HG02759 (cell line): ENCODE data around the gene BCAR3.
A peak's percentile ranks its signal among the peaks of the same experiment; 100 is the strongest.
"Not testable (repeated sequence)": the region's sequence is repeated elsewhere in the genome, so short reads cannot be mapped to it uniquely, and the experiment has no call there.

Experiments
- ATAC-seq: cut with Tn5 transposase; IDR thresholded peaks from one replicate; pipeline ENCODE4 v1.9.1; 2021; ENCODE audit warnings: mild to moderate bottlenecking, moderate library complexity; ENCODE audit not compliant: unreplicated experiment

BCAR3 gene

DNA sequence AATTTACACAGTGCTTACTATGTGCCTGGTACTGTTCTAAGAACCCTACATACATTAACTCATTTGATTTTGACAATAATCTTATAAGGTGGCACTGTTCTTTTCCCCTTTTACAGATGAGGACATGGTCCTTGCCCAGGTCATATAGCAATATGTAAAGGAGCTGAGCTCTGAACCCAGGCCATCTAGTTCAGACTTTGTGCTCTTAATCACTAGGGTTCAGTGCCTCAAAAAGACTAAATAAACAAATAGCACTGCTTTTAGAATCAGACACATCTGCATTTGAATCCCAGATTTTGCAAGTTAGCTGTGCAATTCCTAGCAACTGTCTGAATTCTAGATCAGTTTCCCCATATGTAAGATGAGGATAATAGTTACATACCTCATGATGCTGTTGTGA, 8.7 kb upstream of the BCAR3 start:
- no peak for ATAC-seq

DNA sequence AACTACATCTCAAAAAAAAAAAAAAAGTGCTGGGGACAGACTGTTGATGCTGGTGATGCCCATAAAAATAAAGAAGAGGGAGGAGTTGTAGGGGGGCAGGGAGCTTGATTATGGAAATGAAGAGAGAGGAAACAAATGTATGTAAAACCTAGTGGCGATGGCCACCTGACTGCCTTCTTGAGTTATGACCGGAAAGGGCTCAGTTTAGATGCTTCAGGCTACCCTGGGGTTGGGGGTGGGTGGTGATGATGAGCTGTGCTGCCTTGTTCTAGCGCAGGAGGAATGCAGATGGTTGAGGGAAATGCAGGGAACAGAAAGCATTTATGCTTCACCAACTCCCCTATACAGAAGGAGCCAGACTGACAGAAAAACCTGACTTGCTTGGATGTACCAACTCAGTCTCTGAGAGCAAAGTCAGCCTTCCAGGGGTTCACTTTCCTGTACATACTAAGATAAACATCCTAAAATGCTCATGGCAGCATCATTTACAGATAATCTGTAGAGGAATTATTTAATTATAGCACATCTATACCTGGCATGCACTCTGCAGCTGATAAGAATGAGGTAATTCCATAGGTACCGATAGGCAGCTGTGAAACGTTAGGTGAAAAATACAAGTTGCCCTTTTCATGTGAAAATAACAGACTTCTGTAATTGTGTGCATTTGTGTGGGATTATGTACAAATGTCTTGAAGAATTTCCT, 8.0 kb upstream of the BCAR3 start:
- ATAC-seq = no peak

DNA sequence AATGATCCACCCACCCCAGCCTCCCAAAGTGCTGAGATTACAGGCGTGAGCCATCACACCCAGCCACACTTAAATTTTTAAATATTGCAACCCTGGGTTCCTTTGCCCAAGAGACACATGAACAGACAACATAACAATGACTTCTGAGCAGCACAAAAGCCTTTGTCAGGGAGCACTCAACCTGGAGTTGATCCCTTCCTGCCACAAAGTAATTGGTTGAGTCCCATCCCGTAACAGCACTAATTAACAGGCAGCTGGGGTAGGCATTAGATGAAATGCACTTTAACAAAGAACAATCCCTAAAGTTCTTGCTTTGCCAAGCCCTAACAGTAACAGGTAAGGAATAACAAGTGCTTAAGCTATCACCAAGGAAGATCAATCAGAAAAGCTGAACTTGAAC, 5.9 kb upstream of the BCAR3 start:
- ATAC-seq = no peak

DNA sequence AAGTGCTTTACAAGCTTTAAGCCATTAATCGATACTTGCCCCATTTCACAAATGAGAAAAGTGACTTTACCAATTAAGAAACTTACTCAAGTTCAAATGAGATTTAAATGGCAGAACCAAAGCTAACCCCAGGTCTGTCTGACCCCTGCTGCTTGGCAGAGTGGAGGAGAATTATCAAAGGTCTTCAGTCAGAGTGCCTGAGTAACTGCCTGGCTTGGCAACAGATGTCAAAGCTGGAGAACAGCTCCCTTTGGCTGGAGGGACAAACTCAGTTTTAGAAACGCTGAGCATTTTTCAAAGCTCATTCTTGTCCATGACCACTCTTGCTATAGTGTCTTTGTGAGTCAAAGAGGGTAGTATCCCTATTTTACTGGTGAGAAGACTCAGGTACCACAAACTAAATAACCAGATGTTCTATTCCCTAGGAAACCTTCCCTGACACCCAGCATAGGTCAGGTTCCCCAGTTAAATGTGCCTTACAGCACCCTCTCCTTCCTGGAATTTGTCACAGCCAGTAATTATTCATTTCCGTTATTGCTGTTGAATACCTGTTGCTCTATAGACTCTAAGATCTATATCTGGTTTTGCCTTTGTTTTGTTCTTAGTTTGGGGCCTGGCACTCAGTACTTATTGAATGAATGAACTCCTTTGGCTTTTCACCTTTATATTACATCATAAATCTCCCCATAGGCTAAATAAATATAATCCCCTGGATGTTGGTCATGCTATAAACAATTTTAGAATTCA, 5.0 kb upstream of the BCAR3 start:
- ATAC-seq = no peak

DNA sequence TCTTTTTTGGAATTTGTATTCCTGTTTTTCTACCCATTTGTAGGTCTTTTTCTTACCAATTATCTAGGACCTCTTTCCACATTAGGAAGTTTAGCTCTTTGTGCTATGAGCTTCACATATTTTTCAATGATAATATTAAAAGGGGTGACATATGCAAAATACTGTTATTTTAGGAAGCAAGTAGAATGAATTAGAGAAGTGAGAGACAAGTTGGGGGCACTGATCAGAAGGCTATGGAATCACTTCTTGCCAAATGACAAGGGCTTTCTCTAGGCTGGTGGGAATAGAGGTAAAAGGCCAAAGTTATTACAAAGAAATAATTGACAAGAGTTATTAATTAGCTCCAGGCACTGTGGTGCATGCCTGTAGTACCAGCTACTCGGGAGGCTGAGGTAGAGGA, 4.3 kb upstream of the BCAR3 start:
- ATAC-seq = no peak

DNA sequence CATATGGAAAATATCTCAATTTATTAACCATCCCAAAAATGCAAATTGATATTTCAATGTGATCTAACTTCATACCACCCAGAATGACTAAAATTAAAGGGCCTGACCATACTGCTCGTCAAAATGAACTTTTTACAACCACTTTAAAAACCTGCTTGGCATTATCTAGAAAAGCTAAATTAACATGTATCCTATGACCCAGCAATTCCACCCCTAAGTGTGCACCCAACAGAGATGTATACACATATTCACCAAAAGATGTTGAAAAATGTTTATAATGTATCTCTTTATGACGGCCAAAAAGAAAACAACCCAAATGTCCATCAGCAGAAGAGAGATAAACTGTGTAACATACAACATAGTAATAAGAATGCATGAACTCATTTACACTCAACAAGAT, 1.6 kb upstream of the BCAR3 start:
- no peak for ATAC-seq

DNA sequence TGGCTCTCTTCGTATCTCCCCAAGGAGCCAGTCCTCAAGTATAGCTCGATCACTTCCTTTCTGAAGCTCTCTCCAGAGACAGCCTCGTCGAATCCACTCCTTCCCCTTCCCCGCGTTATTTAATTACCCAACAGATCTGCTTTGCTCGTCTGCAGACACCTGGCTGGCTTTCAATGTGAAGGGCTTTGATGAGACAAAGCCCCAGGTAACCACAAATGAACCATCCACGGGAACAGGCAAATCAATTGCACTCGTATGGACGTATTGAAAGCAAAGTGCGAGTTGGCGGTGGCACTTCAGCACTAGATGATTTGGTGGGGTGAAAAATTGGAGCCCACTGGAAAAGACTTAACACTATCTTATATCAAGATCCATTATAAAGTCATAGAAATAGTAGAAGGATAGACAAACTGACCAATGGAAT, 364 bp upstream of the BCAR3 start:
- ATAC-seq = no peak

DNA sequence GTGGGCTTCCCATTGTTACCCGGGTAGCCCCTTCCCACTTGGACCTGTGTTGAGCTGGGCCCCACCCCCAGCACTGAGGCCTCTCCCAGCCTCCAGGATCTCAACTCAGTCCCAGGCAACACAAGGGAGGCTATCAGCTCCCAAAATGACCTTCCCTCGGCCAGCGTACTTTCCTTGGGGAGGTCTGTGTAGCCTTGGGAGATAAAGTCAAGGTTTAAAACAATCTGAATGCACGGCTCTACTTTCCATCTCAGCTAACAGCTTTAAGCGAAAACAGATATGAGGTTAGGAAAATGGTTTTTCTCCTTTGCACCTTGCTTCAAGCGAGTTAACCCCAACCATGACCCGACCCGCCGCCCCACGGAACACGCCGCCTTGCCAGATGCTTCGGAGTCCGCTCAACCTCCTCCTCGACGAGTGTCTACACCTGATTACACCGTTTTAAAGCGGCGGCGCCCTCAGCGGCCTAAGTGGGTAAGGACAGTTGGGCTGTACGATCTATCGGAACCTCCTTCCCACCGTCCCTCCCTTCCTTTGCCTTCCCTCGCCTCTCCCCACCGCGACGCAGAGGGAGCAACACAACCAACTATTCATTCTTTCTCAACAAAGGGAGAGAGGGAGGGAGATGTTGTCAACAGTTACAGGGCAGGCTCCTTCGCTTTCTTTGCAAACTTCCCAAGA, 1.1 kb downstream of the BCAR3 start:
- peak; percentile 68 for ATAC-seq

DNA sequence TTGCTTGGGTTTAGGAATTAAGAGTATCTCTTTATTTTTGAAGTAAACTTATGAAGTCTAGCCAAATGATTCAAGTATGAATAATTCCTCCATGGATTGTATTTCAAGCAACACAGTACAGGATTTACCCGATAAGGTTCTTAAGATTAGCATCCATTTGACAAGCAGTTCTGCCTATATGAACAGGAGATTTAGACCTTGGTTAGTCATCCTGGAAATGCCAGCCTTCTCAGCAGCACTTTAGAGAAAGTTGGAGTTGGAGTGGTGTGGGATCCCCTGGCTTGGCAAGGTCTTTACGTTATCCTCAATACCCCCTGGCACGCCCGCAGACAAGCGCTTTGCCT, 1.6 kb downstream of the BCAR3 start:
- ATAC-seq = no peak

DNA sequence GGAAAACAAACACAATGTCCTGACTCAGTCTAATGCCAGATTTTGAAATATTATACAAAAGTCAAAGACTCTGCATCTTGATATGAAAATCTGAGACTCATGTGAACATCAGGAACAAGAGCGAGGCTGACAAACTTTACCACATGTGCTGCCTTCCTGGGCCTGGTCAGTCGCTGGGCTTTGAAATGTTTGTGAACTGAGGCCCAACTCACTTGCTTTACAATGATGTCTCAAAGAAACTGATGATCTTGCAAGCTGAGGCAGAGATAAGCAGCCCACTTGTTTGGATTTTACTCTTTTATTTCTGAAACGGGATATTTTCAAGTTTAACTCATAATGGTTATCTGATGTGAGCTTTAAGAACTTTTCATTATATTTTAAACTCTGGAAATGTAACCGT, 2.1 kb downstream of the BCAR3 start:
- ATAC-seq = no peak

DNA sequence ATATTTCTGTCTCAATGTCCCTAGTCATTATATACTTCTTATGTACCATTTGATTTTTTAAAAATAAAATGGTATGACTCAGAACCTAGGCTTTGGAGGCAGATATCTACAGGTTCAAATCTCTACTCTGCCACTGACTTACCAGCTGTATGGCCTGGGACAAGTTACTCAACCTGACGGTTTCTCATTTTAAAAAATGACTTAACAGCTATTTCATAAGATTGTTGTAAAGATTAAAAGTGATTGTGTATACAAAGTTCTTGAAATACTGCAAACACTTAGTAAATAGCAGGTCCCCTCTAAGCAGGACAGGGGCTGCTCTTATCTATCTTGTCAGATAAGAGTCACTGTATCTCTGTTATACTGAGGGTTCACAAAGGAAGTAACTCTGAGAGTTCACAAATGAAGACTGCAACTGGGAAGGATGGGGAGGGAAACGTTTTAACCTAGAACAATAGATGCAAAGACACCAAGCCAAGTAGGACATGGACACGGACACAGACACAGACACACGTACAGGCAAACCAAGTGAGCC, 2.6 kb downstream of the BCAR3 start:
- ATAC-seq = no peak

DNA sequence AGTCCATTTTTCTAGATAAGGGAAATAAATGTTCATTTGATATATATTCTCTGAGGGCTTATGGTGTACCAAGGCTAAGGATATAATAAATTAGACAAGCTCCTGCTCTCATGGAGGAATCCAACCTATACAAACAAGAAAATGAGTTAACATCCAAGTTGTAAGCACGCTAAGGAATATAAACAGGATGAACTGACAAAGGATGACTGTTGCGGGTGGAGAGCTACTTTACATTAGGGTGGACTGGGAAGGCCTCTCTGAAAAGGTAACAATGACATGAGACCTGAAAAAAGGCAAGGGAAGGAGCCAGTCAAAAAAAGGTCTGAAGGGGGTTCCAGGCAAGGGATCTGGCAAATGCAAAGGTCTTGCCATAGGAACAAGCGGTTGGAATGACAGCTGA, 3.1 kb downstream of the BCAR3 start:
- no peak for ATAC-seq

DNA sequence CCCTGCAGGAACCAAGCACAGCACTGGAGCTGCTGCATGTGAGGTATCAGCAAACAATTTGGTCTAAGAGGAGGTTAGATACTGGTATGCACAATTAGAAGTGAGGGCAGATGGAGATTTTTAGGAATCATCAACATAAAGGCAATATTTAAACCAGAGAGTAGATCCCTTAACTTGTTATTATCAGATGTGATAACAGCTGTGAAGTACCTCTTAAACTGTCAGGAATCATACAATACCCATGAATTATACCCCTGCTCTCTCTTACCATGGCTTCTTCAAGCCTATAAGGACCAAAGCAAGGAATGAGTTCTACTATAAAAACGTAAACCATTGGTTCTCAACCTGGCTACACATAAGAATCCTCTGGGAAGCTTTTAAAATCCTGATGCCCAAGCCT, 3.9 kb downstream of the BCAR3 start:
- ATAC-seq = no peak

DNA sequence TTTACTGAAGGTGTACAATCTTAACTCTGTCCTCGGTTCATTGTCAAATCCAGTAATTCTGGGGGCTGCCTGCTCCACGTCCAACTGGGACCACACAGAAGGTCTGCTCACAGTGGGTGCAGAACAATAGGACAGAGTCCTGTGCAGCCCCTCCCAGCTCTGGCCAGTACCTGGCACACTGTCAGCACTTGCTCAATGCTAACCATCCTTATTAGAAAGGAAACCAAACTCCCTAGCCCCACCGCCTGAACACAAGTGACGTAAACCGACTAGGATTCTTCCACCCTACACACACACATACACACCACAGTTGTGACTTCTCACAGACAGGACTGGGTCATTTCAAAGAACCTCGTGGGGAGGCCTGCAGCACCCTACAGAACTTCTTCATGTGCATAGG, 5.2 kb downstream of the BCAR3 start:
- no peak for ATAC-seq

DNA sequence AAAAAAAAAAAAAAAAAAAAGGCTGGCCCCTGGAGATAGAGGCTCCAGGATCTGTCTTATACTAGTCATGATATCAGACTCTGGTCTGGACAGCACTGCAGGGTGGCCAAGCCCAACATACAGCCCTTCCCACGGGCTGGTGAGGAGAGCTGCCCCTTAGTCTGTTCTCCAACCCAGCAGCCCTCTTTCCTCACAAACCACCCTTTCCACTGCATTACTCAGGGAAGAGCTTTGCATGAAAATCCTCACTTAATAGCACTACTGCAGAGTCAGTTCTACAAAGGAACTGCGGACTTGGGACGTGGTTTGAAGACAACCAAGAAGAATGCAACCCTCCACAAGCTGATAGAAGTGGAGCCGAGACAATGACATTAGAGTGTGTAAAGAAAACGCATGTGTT, 5.7 kb downstream of the BCAR3 start:
- ATAC-seq = no peak

DNA sequence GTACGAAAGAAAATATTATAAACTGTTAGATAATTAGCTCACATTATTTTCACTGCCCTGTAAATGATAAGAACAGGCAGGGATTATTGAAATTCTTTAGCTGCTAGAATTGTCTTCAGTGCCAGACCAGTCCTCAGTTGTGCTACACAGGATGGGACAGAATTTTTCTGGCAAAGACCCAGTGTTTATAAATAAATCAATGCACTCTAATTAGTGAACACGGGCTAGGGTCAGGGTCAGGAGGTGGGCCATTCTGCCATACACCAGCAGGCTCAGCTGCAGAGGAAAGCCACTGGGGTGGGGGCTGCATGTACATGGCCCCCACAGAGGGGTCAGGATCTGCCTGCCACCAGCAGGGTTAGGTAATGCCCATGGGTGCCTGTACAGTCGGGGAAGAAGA, 6.4 kb downstream of the BCAR3 start:
- no peak for ATAC-seq

DNA sequence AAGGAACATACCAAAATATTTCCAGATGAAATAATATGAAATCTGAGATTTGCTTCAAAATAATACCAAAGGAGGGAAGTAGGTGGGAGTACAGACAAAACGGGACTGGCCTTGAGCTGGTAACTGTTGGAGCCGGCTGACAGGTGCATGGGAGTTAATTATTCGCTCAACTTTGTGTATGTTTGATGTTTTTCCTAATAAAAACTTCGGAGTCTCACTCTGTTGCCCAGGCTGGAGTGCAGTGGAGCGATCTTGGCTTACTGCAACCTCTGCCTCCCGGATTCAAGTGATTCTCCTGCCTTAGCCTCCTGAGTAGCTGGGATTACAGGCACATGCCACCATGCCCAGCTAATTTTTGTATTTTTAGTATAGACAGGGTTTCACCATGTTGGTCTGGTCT, 7.6 kb downstream of the BCAR3 start:
- ATAC-seq = not testable (repeated sequence)

DNA sequence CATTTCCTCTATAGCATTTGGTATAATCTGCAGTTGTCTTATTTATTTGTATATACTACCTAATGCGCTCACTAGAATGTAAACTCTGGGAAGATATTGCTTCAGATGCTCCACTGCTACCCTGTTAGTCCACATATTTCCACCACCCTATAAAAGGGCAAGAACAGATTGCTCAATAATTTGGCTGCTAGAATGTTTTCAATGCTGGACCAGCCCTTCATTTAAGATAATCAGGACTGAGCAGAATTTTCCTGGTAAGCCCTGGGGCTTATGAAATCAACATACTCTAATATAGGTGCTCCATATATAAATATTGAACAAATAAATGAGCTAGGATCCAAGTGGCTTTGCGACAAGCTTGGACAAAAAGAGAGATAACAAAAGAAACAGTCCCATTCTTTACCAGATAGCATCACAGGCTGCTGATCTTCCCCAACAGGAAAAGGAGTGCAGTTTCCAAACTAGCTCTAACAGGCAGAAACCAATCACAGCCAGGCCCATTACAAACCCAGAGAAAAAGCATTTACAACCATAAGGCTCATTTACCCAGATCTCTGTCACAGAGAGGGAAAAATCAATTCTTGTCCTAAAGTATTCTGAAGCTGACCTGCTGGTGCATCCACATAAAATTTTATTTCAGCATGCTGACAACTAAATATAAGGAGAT, 8.3 kb downstream of the BCAR3 start:
- ATAC-seq = no peak

DNA sequence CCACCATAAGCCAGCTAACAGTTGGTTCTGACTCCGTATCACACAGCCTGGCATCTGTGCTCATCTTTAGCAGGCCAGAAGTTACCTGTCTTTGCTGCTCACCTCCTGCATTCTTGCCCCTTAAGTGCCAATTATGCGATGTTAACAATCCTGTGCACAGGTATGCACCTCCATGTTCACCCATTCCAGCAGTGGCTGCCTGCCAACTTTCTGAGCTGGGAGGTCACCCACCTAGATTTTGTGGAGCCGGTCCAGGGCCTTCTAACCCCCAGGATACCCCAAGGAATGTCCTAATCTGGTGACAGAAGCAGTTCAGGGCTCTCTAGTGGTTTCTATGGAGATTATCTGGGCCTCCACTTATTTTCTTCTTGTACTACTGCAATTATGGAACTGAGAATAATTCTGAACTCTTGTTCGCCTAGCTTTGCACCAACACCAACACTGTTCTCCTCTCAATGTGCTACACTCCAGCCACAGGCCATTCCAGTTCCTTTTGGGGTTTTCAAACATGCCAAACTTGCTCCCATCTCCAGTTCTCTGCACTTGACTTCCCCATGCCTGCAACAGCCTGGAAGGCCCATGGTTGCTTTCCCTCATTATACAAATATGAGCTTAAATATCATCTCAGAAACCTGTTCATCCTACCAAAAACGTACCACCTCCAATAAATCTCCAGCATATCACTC, 9.0 kb downstream of the BCAR3 start:
- no peak for ATAC-seq

DNA sequence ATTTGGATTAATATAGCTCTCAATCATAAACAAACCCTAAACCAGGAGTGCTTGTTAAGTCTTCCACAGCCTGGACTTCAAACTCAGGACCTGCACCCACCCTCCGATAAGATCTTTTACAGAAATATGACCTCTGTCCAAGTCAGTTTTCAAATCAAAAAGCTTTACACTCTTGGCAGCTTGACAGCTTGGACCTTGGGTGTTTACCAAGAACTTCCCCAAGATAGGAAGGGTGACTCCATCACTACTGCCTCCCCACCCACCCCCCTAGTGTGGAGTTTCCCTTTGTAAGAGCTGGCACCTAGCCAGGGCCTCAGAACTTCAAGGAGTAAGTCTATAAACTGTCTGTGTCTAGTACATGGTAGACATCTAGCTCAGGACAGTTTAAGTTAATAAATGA, 9.6 kb downstream of the BCAR3 start:
- no peak for ATAC-seq

DNA sequence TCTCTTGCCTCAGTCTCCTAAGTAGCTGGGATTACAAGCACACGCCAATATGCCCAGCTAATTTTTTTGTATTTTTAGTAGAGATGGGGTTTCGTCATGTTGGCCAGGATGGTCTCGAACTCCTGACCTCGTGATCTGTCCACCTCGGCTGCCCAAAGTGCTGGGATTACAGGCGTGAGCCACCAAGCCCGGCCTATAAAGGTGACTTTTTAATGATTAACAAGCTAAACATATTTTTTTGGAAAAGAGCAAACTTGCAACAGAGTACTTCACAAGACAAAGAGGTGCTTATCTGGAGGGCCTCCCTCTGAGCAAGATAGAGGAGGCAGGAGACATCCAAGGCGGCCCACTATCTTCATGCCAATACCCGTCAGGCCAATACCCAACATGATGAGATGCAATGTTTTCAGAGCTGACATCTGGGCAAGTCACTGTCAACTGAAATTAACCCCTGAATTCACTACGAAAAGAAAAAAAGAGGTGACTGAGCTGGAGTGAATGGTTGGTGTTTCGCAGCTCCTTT, 10.5 kb downstream of the BCAR3 start:
- ATAC-seq = no peak
